Caco-2 (cell line): ENCODE measurements around the gene EHD4. TPM values are rescaled to one million over a fixed set of nuclear protein-coding genes. Genes with fewer than 3 reads are reported as not detected.

Experiments used
- BruUV-seq: library from RNA; stranded (reverse); fragments of 400-500 nt; replicated peaks from 2 replicates; lab custom pipeline; 2021; lab: Mats Ljungman, UMichigan
- CTCF ChIA-PET: fragments of 300-600 bp; sonication (Branson Sonifier 250); formaldehyde crosslinking; loops from one replicate; lab custom pipeline; 2022; ENCODE audit warnings: antibody characterized with exemption; lab: Charles Lee
- POLR2A ChIA-PET: fragments of 300-600 bp; sonication (Branson Sonifier 250); formaldehyde crosslinking; loops from one replicate; lab custom pipeline; 2022; ENCODE audit warnings: antibody characterized with exemption; lab: Charles Lee
- DNase-seq, 2 experiments: peaks; one replicate each; pipeline versions ENCODE4 v3.0.0 to v3.0.0-alpha.2; 2020 to 2022
- H3K27me3 ChIP-seq: replicated peaks from 2 replicates; pipeline ENCODE4 v1.6.0; 2011; ENCODE audit warnings: low read length; ENCODE audit not compliant: control insufficient read depth, insufficient read depth
- H3K36me3 ChIP-seq: 2 replicates; pipeline ENCODE4 v1.5.1; 2011; ENCODE audit warnings: low read length; ENCODE audit not compliant: control insufficient read depth, insufficient read depth
- H3K4me1 ChIP-seq: fragments of 250-450 bp; sonication (Bioruptor Pico); 2 replicates; pipeline ENCODE4 v1.5.1; 2020; ENCODE audit warnings: mild to moderate bottlenecking
- H3K4me3 ChIP-seq: 2 replicates; pipeline ENCODE4 v1.5.1; 2011; ENCODE audit warnings: low read depth, mild to moderate bottlenecking, control low read depth, low read length
- H3K9me3 ChIP-seq: fragments of 250-450 bp; sonication (Bioruptor Pico); 2 replicates; pipeline ENCODE4 v1.5.1; 2020; ENCODE audit warnings: mild to moderate bottlenecking, moderate library complexity
- H3K27ac Mint-ChIP-seq: one replicate; pipeline ENCODE4 v1.8.0; 2022; ENCODE audit warnings: mixed read lengths; ENCODE audit not compliant: unreplicated experiment
- H3K27me3 Mint-ChIP-seq: one replicate; pipeline ENCODE4 v1.8.0; 2022; ENCODE audit warnings: mixed read lengths; ENCODE audit not compliant: insufficient read depth, unreplicated experiment
- H3K36me3 Mint-ChIP-seq: one replicate; pipeline ENCODE4 v1.8.0; 2022; ENCODE audit warnings: mild to moderate bottlenecking, mixed read lengths; ENCODE audit not compliant: insufficient read depth, unreplicated experiment
- H3K4me1 Mint-ChIP-seq: one replicate; pipeline ENCODE4 v1.8.0; 2022; ENCODE audit warnings: low read depth, mixed read lengths; ENCODE audit not compliant: unreplicated experiment
- H3K4me3 Mint-ChIP-seq: one replicate; pipeline ENCODE4 v1.8.0; 2022; ENCODE audit warnings: mild to moderate bottlenecking, moderate library complexity, mixed read lengths; ENCODE audit not compliant: unreplicated experiment
- H3K9me3 Mint-ChIP-seq: one replicate; pipeline ENCODE4 v1.8.0; 2022; ENCODE audit warnings: mixed read lengths; ENCODE audit not compliant: unreplicated experiment
- CTCF ChIP-seq, 2 experiments: fragments of 200-600 bp in 1 of 2; IDR thresholded peaks; 1 replicate in 1 of 2; 2 replicates in 1 of 2; pipeline versions ENCODE4 v1.5.1 to v1.8.0; 2011 to 2022; ENCODE audit warnings: antibody characterized with exemption in 1 of 2, control low read depth in 1 of 2, inconsistent platforms in 1 of 2, low read depth in 1 of 2, low read length in 1 of 2, mild to moderate bottlenecking in 1 of 2, moderate library complexity in 1 of 2; ENCODE audit not compliant: insufficient read depth in 1 of 2, severe bottlenecking in 1 of 2, unreplicated experiment in 1 of 2
- intact Hi-C: fragments of 100-400 bp; cut with micrococcal nuclease; formaldehyde crosslinking; loops from one replicate; pipeline ENCODE4 v1.10.0; 2022; ENCODE audit not compliant: unreplicated experiment
- total RNA-seq: library from RNA; stranded (reverse); gene quantifications from 2 replicates; pipeline ENCODE4 v1.2.3, GENCODE V29; 2022

Gene EHD4
- total RNA-seq, 1 experiment from 2014 or later: 31.6 TPM

- BruUV-seq: no TSS peak
- no peaks in the 10 kb centered on the region for H3K27me3 Mint-ChIP-seq
- peaks cover 84% of the 10 kb centered on the region for H3K36me3 Mint-ChIP-seq
- no peaks in the 10 kb centered on the region for H3K27me3 ChIP-seq
- H3K4me1 ChIP-seq: no peaks in the 10 kb centered on the region
- peaks cover 2% of the 10 kb centered on the region; the same call in 1 of the 2 replicates for H3K36me3 ChIP-seq
- CTCF ChIA-PET: no interaction called here
- no peaks in the 10 kb centered on the region for H3K9me3 Mint-ChIP-seq
- no peaks in the 10 kb centered on the region for H3K4me1 Mint-ChIP-seq
- intact Hi-C loops: no loop called here
- no peaks in the 10 kb centered on the region for H3K9me3 ChIP-seq
- H3K27ac Mint-ChIP-seq: peak overlapping the region; percentile 66
- no peak for TF ChIP-seq CTCF (IDR thresholded peaks at IDR 0.05; ENCODE audit: insufficient read depth in 1 of 2, low read depth in 1 of 2, low read length in 1 of 2, severe bottlenecking in 1 of 2, unreplicated experiment in 1 of 2)
- H3K4me3 ChIP-seq: no peak overlapping the region
- H3K4me3 Mint-ChIP-seq: no peak overlapping the region
- POLR2A ChIA-PET: no interaction called here
- no peak for DNase-seq
Observed at GRCh38 chr15:41911691-41912345, 60.5 kb downstream of the EHD4 start.

- POLR2A ChIA-PET: no interaction called here
- no TSS peak for BruUV-seq
- intact Hi-C loops: no loop called here
- Mint-ChIP-seq H3K36me3 (peaks cover 64% of the 10 kb centered on the region), H3K9me3 (no peaks in the 10 kb centered on the region), H3K27me3 (no peaks in the 10 kb centered on the region), H3K4me1 (no peaks in the 10 kb centered on the region), H3K27ac (no peak overlapping the region), H3K4me3 (no peak overlapping the region)
- Histone ChIP-seq H3K27me3 (no peaks in the 10 kb centered on the region), H3K36me3 (peaks cover 5% of the 10 kb centered on the region), H3K4me3 (no peak overlapping the region), H3K9me3 (no peaks in the 10 kb centered on the region), H3K4me1 (no peaks in the 10 kb centered on the region)
- DNase-seq: no peak
- no peak for TF ChIP-seq CTCF (IDR thresholded peaks at IDR 0.05; ENCODE audit: insufficient read depth in 1 of 2, low read depth in 1 of 2, low read length in 1 of 2, severe bottlenecking in 1 of 2, unreplicated experiment in 1 of 2)
- CTCF ChIA-PET: interaction anchor here (0.5 kb wide), 1 partner anchor 553 kb away, joined by 5 read pairs; no protein-coding TSS in a partner anchor
Observed at GRCh38 chr15:41908736-41909461, 63.5 kb downstream of the EHD4 start.

- intact Hi-C loops: no loop called here
- peaks cover 5% of the 10 kb centered on the region for H3K36me3 ChIP-seq
- H3K27me3 Mint-ChIP-seq: no peaks in the 10 kb centered on the region
- H3K9me3 Mint-ChIP-seq: no peaks in the 10 kb centered on the region
- peaks cover 65% of the 10 kb centered on the region for H3K36me3 Mint-ChIP-seq
- TF ChIP-seq CTCF (IDR thresholded peaks at IDR 0.05; ENCODE audit: insufficient read depth in 1 of 2, low read depth in 1 of 2, low read length in 1 of 2, severe bottlenecking in 1 of 2, unreplicated experiment in 1 of 2): no peak
- H3K4me1 Mint-ChIP-seq: no peaks in the 10 kb centered on the region
- H3K4me3 Mint-ChIP-seq: no peak overlapping the region
- POLR2A ChIA-PET: no interaction called here
- no TSS peak for BruUV-seq
- no peaks in the 10 kb centered on the region for H3K4me1 ChIP-seq
- no peak for DNase-seq
- no peak overlapping the region for H3K4me3 ChIP-seq
- H3K27me3 ChIP-seq: no peaks in the 10 kb centered on the region
- CTCF ChIA-PET: no interaction called here
- H3K27ac Mint-ChIP-seq: no peak overlapping the region
- H3K9me3 ChIP-seq: no peaks in the 10 kb centered on the region
Observed at GRCh38 chr15:41907141-41907540, 65.2 kb downstream of the EHD4 start.
